GM12892 (cell line): Measurements from ENCODE around the gene SPTB.

Experiments used
- DNase-seq: peaks from one replicate; pipeline ENCODE4 v3.0.0; 2011; ENCODE audit not compliant: insufficient read length
- FAIRE-seq: peaks from 2 replicates; lab custom pipeline; 2011; peaks lifted over from hg19 to GRCh38; lab: Jason Lieb, UNC
- POLR2A ChIP-seq: IDR thresholded peaks from 2 replicates; pipeline ENCODE4 v1.6.1; 2011; ENCODE audit warnings: low read depth, low read length, control low read depth
- POLR2AphosphoS5 ChIP-seq: IDR thresholded peaks from 2 replicates; pipeline ENCODE4 v1.6.1; 2011; ENCODE audit warnings: low read depth, low read length, control low read depth
- TAF1 ChIP-seq: IDR thresholded peaks from 2 replicates; pipeline ENCODE4 v1.6.1; 2011; ENCODE audit warnings: low read depth, mild to moderate bottlenecking, control low read depth, low read length, borderline replicate concordance

The SPTB gene

GRCh38 chr14:64745511-64746091 lies 134.1 kb downstream of the SPTB start:
- TF ChIP-seq POLR2AphosphoS5 (no peak), POLR2A (no peak), TAF1 (no peak)
- DNase-seq (no peak), FAIRE-seq (no peak)

- no peak for FAIRE-seq
- TF ChIP-seq TAF1 (no peak), POLR2AphosphoS5 (no peak), POLR2A (no peak)
Measured at GRCh38 chr14:64743061-64743460, 136.6 kb downstream of the SPTB start.

GRCh38 chr14:64741961-64742360 lies 137.7 kb downstream of the SPTB start:
- no peak for FAIRE-seq
- TF ChIP-seq POLR2A (no peak), TAF1 (no peak), POLR2AphosphoS5 (no peak)

More at GRCh38 chr14:64743061-64743460, 136.6 kb downstream of the SPTB start:
- no peak for DNase-seq

GRCh38 chr14:64741200-64741599 lies 138.5 kb downstream of the SPTB start:
- DNase-seq (no peak), FAIRE-seq (no peak)
- TF ChIP-seq POLR2A (no peak), TAF1 (no peak)

More at GRCh38 chr14:64741961-64742360, 137.7 kb downstream of the SPTB start:
- no peak for DNase-seq

GRCh38 chr14:64738281-64738804 lies 141.4 kb downstream of the SPTB start:
- FAIRE-seq (no peak), DNase-seq (no peak)
- TF ChIP-seq POLR2AphosphoS5 (no peak), TAF1 (no peak), POLR2A (no peak)

GRCh38 chr14:64737391-64738280 lies 142.1 kb downstream of the SPTB start:
- no peak for FAIRE-seq
- TF ChIP-seq POLR2AphosphoS5 (no peak), POLR2A (no peak), TAF1 (no peak)

GRCh38 chr14:64736271-64737169 lies 143.2 kb downstream of the SPTB start:
- no peak for DNase-seq
- FAIRE-seq = no peak
- TF ChIP-seq POLR2A (no peak), POLR2AphosphoS5 (no peak), TAF1 (no peak)

More at GRCh38 chr14:64737391-64738280, 142.1 kb downstream of the SPTB start:
- no peak for DNase-seq

GRCh38 chr14:64734990-64735389 lies 144.7 kb downstream of the SPTB start:
- TF ChIP-seq POLR2AphosphoS5 (no peak), TAF1 (no peak), POLR2A (no peak)
- no peak for DNase-seq
- FAIRE-seq = no peak

GRCh38 chr14:64733899-64734298 lies 145.8 kb downstream of the SPTB start:
- FAIRE-seq = no peak

GRCh38 chr14:64733321-64733720 lies 146.4 kb downstream of the SPTB start:
- TF ChIP-seq POLR2A = no peak
- FAIRE-seq (no peak), DNase-seq (no peak)

More at GRCh38 chr14:64733899-64734298, 145.8 kb downstream of the SPTB start:
- no peak for DNase-seq
- TF ChIP-seq TAF1 (no peak), POLR2A (no peak), POLR2AphosphoS5 (no peak)
